ENCODE data around the gene GAS7.

Gene GAS7

GRCh38 chr17:10198509-10199249 is at the start of gene GAS7:
Gene GAS7, minus strand, starts transcription at chr17:10198606.
- peak; percentile 44 for DNase-seq (ENCODE audit: low spot score)

DNA sequence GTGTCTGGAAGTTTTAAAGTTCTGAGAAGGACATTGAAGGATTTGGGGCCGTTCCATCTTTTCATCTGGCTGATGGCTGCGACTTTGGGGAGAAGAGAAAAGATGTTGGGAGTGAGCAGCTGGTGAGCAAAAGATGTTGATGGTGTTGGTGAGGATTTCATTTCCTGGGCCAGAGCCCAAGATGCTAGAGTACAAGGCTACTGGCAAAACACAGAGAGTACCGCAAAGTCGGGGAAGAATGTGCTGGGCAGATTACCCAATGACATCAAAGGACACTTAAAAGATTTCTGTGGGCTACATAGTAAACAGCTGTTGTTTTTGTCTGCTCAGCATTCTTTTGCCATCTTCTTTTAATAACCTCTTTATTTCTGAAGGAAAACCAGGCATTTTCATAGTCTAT is 49.4 kb upstream of the GAS7 start:
- DNase-seq (ENCODE audit: low spot score), result no peak

GRCh38 chr17:10243883-10244844 is 45.8 kb upstream of the GAS7 start:
- DNase-seq (ENCODE audit: low spot score), result no peak

GRCh38 chr17:10241781-10242180 is 43.4 kb upstream of the GAS7 start:
- DNase-seq (ENCODE audit: low spot score), result no peak

GRCh38 chr17:10238661-10239060 is 40.3 kb upstream of the GAS7 start:
- no peak for DNase-seq (ENCODE audit: low spot score)

- DNase-seq (ENCODE audit: low spot score), result no peak
Observed at GRCh38 chr17:10234033-10234432, 35.6 kb upstream of the GAS7 start.

DNA sequence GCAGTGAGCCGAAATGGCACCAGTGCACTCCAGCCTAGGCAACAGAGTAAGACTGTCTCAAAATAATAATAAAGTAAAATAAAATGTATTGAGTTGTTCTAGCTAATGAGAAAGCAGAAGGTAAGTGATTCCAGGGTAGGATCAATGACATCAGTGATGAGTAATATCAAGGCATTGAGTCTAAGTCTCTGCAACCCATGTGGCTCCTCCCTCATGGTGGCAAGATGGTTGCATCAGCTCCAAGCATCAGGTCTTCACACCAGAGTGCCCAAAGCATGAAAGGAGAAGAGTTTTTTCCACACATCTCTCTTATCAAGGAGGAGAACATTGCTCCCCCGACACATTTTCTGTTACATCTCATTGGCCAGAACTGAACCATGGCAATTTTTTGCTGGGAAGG is 34.8 kb upstream of the GAS7 start:
- no peak for DNase-seq (ENCODE audit: low spot score)

- DNase-seq (ENCODE audit: low spot score), result no peak
Observed at GRCh38 chr17:10229181-10229580, 30.8 kb upstream of the GAS7 start.

- DNase-seq (ENCODE audit: low spot score), result peak; percentile 36
Observed at GRCh38 chr17:10226930-10227695, 28.7 kb upstream of the GAS7 start.

GRCh38 chr17:10224582-10225195 is 26.3 kb upstream of the GAS7 start:
- peak; percentile 63 for DNase-seq (ENCODE audit: low spot score)

- no peak for DNase-seq (ENCODE audit: low spot score)
Observed at GRCh38 chr17:10219193-10219592, 20.8 kb upstream of the GAS7 start.

DNA sequence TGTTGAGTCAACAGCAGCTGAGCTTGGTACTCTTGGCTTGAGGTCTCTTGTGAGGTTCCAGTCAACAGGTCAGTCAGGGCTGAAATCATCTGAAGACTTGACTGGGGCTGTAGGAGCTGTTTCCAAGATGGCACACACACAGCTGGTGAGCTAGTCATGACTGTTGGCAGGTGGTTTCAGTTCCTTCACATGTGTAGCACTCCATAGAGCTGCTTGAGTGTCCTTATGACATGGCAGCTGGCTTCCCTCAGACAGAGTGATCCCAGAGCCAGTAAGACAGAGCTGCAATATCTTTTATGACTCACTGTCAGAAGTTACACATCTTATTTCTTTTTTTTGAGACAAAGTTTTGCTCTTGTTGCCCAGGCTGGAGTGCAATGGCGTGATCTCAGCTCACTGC is 19.5 kb upstream of the GAS7 start:
- DNase-seq (ENCODE audit: low spot score), result no peak

DNA sequence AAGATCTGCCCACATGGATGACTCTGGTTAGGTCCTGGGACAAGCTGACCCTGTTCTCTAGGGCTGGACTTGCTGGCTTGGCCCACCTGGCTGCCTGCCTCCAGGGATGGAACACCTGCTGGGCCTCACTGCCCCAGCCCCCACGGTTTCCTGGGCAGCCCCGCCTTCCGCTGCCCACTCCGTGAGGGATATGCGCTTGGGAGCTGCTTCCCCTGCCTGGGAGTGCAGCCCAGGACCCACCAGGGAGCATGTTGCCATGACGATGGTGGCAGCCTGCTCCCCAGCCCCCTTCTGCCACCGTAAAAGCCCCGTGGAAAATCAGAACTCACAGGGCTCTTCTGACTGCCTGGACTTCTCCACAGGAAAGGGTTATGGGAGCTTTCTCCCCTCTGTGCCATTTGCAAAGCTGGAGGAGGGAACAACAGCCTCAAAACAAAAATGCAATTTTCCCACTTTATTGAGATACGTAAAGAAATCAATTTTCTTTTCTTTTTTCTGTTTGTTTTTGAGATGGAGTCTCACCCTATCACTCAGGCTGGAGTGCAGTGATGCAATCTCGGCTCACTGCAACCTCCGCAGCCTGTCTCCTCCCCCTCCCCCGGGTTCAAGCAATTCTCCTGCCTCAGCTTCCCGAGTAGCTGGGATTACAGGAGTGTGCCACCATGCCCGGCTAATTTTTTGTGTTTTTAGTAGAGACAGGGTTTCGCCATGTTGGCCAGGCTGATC is 18.0 kb upstream of the GAS7 start:
- peak; percentile 71 for DNase-seq (ENCODE audit: low spot score)

GRCh38 chr17:10215286-10215685 is 16.9 kb upstream of the GAS7 start:
- peak; percentile 27 for DNase-seq (ENCODE audit: low spot score)

GRCh38 chr17:10211666-10212065 is 13.3 kb upstream of the GAS7 start:
- no peak for DNase-seq (ENCODE audit: low spot score)

DNA sequence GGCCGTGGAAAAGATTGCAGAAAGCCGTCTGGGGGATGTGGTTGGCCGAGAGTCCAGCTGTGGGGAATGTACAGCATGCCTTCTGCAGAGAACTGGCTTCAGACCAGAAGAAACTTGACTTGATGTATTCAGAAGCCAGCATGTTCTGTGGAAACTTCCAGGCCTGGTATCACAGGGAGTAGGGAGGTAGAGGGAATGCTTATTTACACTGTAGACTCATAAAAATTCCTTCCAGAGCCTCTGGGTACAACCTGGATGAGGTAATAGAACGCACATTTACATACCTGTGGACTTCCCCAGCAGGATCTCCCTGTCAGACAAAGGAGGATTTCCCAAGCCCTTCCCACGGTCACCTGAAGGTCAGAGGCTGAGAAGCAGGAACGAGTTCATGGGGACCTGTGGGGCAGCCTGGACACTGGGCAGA is 11.8 kb upstream of the GAS7 start:
- DNase-seq (ENCODE audit: low spot score), result no peak

GRCh38 chr17:10208604-10209193 is 10.3 kb upstream of the GAS7 start:
- no peak for DNase-seq (ENCODE audit: low spot score)

GRCh38 chr17:10207153-10207552 is 8.7 kb upstream of the GAS7 start:
- no peak for DNase-seq (ENCODE audit: low spot score)

- no peak for DNase-seq (ENCODE audit: low spot score)
Observed at GRCh38 chr17:10205549-10206185, 7.3 kb upstream of the GAS7 start.

DNA sequence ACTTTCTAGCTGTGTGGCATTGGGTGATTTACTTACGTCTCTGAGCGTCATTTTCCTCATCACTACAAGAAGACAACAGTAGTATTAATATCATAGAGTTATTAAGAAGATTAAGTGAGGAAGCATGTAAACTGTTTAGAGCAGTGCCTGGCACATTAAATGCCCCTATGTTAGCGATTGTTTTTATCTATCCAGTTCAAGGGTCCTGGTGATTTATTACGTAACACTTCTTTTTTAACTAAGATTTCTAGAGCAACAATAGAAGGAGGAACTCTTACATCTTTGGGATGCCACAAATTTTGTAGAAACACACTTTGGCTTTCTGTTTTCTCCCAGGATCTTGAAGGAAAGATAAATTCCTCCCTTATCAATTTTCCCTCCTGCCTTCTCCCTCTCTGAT is 3.3 kb upstream of the GAS7 start:
- DNase-seq (ENCODE audit: low spot score), result no peak

All from Ammon's horn (tissue), 1 donor.